OCI-LY7 (cell line): Measurements from ENCODE around the gene SP5. TPM values are rescaled to one million over a fixed set of nuclear protein-coding genes. Genes with fewer than 3 reads are reported as not detected.

ENCODE experiments used
- BruUV-seq: library from RNA; stranded (reverse); fragments of 400-500 nt; replicated peaks from 2 replicates; lab custom pipeline; 2021; lab: Mats Ljungman, UMichigan
- CTCF ChIA-PET: fragments of 300-600 bp; sonication (Branson Sonifier 250); formaldehyde crosslinking; loops from one replicate; lab custom pipeline; 2022; ENCODE audit warnings: antibody characterized with exemption; ENCODE audit not compliant: unreplicated experiment; lab: Charles Lee
- POLR2A ChIA-PET: fragments of 300-600 bp; sonication (Branson Sonifier 250); formaldehyde crosslinking; loops from one replicate; lab custom pipeline; 2022; ENCODE audit warnings: antibody characterized with exemption; lab: Charles Lee
- DNase-seq: peaks from one replicate; pipeline ENCODE4 v3.0.0-alpha.2; 2015; ENCODE audit warnings: low spot score
- H2AFZ ChIP-seq: fragments of 200-600 bp; sonication (generic), shearing (Covaris generic); 2 replicates; pipeline ENCODE4 v1.6.1; 2014; ENCODE audit warnings: mild to moderate bottlenecking, antibody characterized with exemption, low read length, moderate library complexity
- H3K27ac ChIP-seq: fragments of 200-600 bp; sonication (generic); 2 replicates; pipeline ENCODE4 v1.5.1; 2014; ENCODE audit warnings: mixed run types, low read depth, mild to moderate bottlenecking, moderate library complexity, low read length, inconsistent platforms; ENCODE audit not compliant: poor library complexity, severe bottlenecking
- H3K36me3 ChIP-seq: fragments of 200-600 bp; sonication (generic); 2 replicates; pipeline ENCODE4 v1.6.1; 2014; ENCODE audit warnings: mild to moderate bottlenecking, antibody characterized with exemption, low read length, moderate library complexity, mixed read lengths; ENCODE audit not compliant: insufficient read depth
- H3K4me1 ChIP-seq: fragments of 200-600 bp; sonication (generic); 2 replicates; pipeline ENCODE4 v1.5.1; 2014; ENCODE audit warnings: mild to moderate bottlenecking, low read length; ENCODE audit not compliant: insufficient read depth, poor library complexity, severe bottlenecking
- H3K4me2 ChIP-seq: fragments of 200-600 bp; sonication (generic); 2 replicates; pipeline ENCODE4 v1.6.1; 2014; ENCODE audit warnings: mild to moderate bottlenecking, low read length
- H3K4me3 ChIP-seq: fragments of 200-600 bp; sonication (generic); 2 replicates; pipeline ENCODE4 v1.5.1; 2014; ENCODE audit warnings: mild to moderate bottlenecking, low read depth, low read length; ENCODE audit not compliant: poor library complexity, severe bottlenecking
- H3K79me2 ChIP-seq: fragments of 200-600 bp; sonication (generic); 2 replicates; pipeline ENCODE4 v1.6.1; 2016; ENCODE audit warnings: low read depth, mild to moderate bottlenecking, low read length, moderate library complexity, mixed read lengths; ENCODE audit not compliant: insufficient read depth
- H3K9me2 ChIP-seq: fragments of 200-600 bp; sonication (generic); 2 replicates; pipeline ENCODE4 v1.6.1; 2016; ENCODE audit warnings: mild to moderate bottlenecking, low read length, mixed read lengths; ENCODE audit not compliant: insufficient read depth
- H3K9me3 ChIP-seq: fragments of 200-600 bp; sonication (generic); 2 replicates; pipeline ENCODE4 v1.6.1; 2014; ENCODE audit warnings: mild to moderate bottlenecking, mixed run types, low read length, mixed read lengths
- H4K20me1 ChIP-seq: fragments of 200-600 bp; sonication (generic); 2 replicates; pipeline ENCODE4 v1.6.1; 2014; ENCODE audit warnings: mild to moderate bottlenecking, antibody characterized with exemption, low read length, moderate library complexity, mixed read lengths; ENCODE audit not compliant: insufficient read depth
- EZH2phosphoT487 ChIP-seq: fragments of 200-600 bp; sonication (generic); IDR thresholded peaks from 2 replicates; pipeline ENCODE4 v1.6.1; 2018; ENCODE audit warnings: low read depth, borderline replicate concordance, mild to moderate bottlenecking, mixed run types, antibody characterized with exemption, low read length, moderate library complexity, mixed read lengths
- intact Hi-C: fragments of 100-400 bp; cut with micrococcal nuclease; formaldehyde crosslinking; loops from one replicate; pipeline ENCODE4 v1.10.0; 2022; ENCODE audit not compliant: unreplicated experiment
- total RNA-seq, 2 experiments: library from RNA; depleted of rRNA in 1 of 2; stranded (reverse); fragments of >200 nt in 1 of 2; shearing (Covaris generic) in 1 of 2; gene quantifications; 2 replicates each; pipeline ENCODE4 v1.2.3, GENCODE V29; 2014 to 2022
- TF ChIP-seq, protein P1 (sequence below): fragments of 200-600 bp; sonication (generic); conservative IDR thresholded peaks from 2 replicates; pipeline ENCODE4 v1.5.1; 2014; ENCODE audit warnings: mild to moderate bottlenecking, antibody characterized with exemption, low read length, moderate library complexity, mixed read lengths

SP5 gene
- total RNA-seq, 2 experiments from 2014 or later = not detected

DNA sequence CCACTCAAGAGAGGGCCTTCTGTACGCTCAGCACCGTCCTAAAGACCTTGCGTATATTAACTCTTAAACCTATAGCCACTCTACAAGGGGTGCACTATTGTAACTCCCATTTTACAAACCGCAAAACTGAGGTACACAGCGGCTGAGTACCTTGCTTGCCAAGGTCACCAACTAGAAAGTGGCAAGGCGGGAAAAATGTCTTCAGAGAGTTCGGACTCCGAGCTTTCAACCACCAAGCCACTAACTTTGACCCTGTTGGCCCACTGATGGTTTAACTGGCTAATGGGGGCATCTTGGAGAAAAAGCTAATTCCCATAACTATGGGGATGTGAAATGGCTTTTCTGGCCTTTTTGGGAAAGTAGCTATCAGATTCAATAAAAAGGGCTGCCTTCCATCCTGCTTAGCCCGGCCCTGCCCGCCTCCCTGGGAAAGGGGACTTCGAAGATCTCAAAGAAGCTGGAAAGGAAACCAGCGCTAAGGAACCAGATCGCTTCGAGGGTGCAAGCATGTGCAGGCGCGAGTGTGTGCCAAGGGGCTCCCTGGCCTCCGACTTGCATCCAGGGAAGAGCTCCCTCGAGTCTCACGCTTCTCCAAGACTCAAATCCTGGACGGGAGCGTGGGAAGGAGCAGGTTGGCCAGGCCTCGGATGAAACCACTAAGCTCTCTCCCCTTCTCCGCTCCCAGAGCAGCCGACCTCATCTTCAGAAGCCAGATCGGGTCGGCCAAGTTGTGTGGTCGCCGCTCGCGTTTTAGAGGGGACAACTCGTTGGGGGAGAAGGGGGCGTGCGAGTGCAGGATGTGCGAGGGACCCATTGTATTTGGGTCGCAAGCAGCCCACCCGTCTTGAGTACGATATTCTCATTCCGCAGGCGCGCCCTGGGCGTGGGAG is 2.2 kb upstream of the SP5 start:
- no TSS peak for BruUV-seq

DNA sequence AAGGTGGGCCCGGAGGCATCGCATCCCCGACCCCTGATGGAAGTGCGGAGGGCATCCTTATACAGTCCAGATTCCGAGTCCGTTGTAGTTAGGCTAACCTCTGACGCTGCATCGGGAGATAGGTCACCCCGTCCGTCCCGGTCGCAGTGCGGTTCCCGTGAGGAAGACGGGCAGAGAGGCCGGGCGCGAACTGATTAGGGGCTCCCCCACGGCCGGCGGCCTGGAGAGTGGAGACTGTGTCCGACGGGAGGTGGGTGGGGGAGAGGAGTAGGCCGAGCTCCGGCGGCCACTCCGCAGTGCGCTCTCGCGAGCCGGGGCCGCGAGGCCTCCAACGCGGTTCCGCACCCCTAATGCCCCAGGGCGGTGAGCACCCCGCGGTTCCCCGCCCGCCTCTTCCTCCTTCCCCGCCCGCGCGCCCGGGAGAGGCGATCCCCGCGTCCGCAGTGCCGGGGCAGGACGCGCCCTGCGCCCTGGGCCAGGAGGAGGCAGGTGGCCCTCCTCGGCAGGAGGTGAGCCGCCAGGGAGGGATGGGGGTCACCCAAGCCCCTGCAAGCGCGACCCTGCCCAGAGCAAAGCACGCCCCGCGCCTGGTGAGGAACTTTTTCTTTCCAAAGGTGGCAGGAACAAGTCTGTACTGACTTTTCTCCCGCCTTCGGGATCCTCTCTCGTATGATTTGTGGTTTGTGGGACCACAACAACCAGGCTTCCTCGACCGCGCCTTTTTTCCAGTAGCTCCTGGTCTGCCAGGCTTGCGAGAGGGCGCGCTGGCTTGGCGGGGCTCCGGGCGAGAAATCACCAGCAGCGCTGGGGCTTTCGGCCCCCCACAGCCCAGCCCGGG is 1.4 kb upstream of the SP5 start:
- POLR2A ChIA-PET = interaction anchor here (1.2 kb wide), 1 partner anchor 9 kb away, joined by 3 read pairs; no protein-coding TSS in a partner anchor
- Histone ChIP-seq H4K20me1 (no peaks in the 10 kb centered on the region), H3K79me2 (no peaks in the 10 kb centered on the region), H3K4me2 (no peak overlapping the region), H2AFZ (no peak overlapping the region), H3K4me3 (no peak overlapping the region), H3K9me2 (no peaks in the 10 kb centered on the region), H3K36me3 (no peaks in the 10 kb centered on the region), H3K9me3 (no peaks in the 10 kb centered on the region), H3K4me1 (no peaks in the 10 kb centered on the region), H3K27ac (no peak overlapping the region)
- CTCF ChIA-PET = no interaction called here
- no TSS peak for BruUV-seq
- DNase-seq = no peak
- TF ChIP-seq EZH2phosphoT487 = no peak
- TF ChIP-seq, protein P1, sequence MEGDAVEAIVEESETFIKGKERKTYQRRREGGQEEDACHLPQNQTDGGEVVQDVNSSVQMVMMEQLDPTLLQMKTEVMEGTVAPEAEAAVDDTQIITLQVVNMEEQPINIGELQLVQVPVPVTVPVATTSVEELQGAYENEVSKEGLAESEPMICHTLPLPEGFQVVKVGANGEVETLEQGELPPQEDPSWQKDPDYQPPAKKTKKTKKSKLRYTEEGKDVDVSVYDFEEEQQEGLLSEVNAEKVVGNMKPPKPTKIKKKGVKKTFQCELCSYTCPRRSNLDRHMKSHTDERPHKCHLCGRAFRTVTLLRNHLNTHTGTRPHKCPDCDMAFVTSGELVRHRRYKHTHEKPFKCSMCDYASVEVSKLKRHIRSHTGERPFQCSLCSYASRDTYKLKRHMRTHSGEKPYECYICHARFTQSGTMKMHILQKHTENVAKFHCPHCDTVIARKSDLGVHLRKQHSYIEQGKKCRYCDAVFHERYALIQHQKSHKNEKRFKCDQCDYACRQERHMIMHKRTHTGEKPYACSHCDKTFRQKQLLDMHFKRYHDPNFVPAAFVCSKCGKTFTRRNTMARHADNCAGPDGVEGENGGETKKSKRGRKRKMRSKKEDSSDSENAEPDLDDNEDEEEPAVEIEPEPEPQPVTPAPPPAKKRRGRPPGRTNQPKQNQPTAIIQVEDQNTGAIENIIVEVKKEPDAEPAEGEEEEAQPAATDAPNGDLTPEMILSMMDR = no peak
- intact Hi-C loops = no loop called here

More for the DNA sequence above, 2.2 kb upstream of the SP5 start:
- H4K20me1 ChIP-seq = no peaks in the 10 kb centered on the region
- no peaks in the 10 kb centered on the region for H3K79me2 ChIP-seq
- CTCF ChIA-PET = no interaction called here
- H2AFZ ChIP-seq = no peak overlapping the region
- no peak overlapping the region for H3K4me2 ChIP-seq
- TF ChIP-seq EZH2phosphoT487 = no peak
- TF ChIP-seq, protein P1 = no peak
- H3K4me1 ChIP-seq = no peaks in the 10 kb centered on the region
- no peak overlapping the region for H3K4me3 ChIP-seq
- POLR2A ChIA-PET = interaction anchor here (0.5 to 1.2 kb wide), 3 partner anchors 9 to 27 kb away, joined by 3 to 4 read pairs (median 3); no protein-coding TSS in a partner anchor
- H3K9me3 ChIP-seq = no peaks in the 10 kb centered on the region
- DNase-seq = no peak
- no peak overlapping the region for H3K27ac ChIP-seq
- intact Hi-C loops = no loop called here
- no peaks in the 10 kb centered on the region for H3K9me2 ChIP-seq
- H3K36me3 ChIP-seq = no peaks in the 10 kb centered on the region
